NB4 (cell line): Measurements from ENCODE around the gene COL4A1.

Source experiments
- DNase-seq: peaks from one replicate; pipeline ENCODE4 v3.0.0; 2010; ENCODE audit warnings: low read depth
- H3K4me3 ChIP-seq: one replicate; pipeline ENCODE4 v1.5.1; 2011; ENCODE audit warnings: mild to moderate bottlenecking, low read depth, low read length, moderate library complexity
- CTCF ChIP-seq: IDR thresholded peaks from one replicate; pipeline ENCODE4 v1.5.1; 2012; ENCODE audit warnings: low read depth, low read length
- MAX ChIP-seq: IDR thresholded peaks from 2 replicates; pipeline ENCODE4 v1.6.1; 2011; ENCODE audit warnings: low read depth, low read length
- MYC ChIP-seq: IDR thresholded peaks from 2 replicates; pipeline ENCODE4 v1.6.1; 2011; ENCODE audit warnings: low read depth, low read length
- POLR2A ChIP-seq: IDR thresholded peaks from 2 replicates; pipeline ENCODE4 v1.6.1; 2011; ENCODE audit warnings: mild to moderate bottlenecking; ENCODE audit not compliant: insufficient read length; ENCODE audit errors: extremely low read depth

The COL4A1 gene

GRCh38 chr13:110303644-110304043, 3.3 kb downstream of the COL4A1 start:
- no peak overlapping the region for H3K4me3 ChIP-seq
- DNase-seq = no peak
- TF ChIP-seq MAX (no peak), POLR2A (no peak), CTCF (no peak), MYC (no peak)

- no peak overlapping the region for H3K4me3 ChIP-seq
- TF ChIP-seq CTCF (no peak), MAX (no peak), MYC (no peak), POLR2A (no peak)
- no peak for DNase-seq
Observed at GRCh38 chr13:110302997-110303396, 4.0 kb downstream of the COL4A1 start.

GRCh38 chr13:110301606-110302553, 5.1 kb downstream of the COL4A1 start:
- H3K4me3 ChIP-seq = no peak overlapping the region
- DNase-seq = no peak
- TF ChIP-seq MAX = no peak

GRCh38 chr13:110301083-110301482, 5.9 kb downstream of the COL4A1 start:
- H3K4me3 ChIP-seq = no peak overlapping the region
- TF ChIP-seq MAX = no peak
- no peak for TF ChIP-seq CTCF
- no peak for TF ChIP-seq MYC
- TF ChIP-seq POLR2A = no peak
- DNase-seq = no peak

- no peak overlapping the region for H3K4me3 ChIP-seq
- TF ChIP-seq POLR2A (no peak), MAX (no peak), MYC (no peak), CTCF (no peak)
- DNase-seq = no peak
Observed at GRCh38 chr13:110300090-110300815, 6.7 kb downstream of the COL4A1 start.
